DMS 273 (cell line): ENCODE data around the gene NEUROG1.
"Not testable (repeated sequence)": the region's sequence is repeated elsewhere in the genome, so short reads cannot be mapped to it uniquely, and the experiment has no call there.

ENCODE experiments used
- DNase-seq: peaks from one replicate; lab custom pipeline; 2025; ENCODE audit not compliant: unreplicated experiment; lab: John Stamatoyannopoulos, UW

The NEUROG1 gene

DNA sequence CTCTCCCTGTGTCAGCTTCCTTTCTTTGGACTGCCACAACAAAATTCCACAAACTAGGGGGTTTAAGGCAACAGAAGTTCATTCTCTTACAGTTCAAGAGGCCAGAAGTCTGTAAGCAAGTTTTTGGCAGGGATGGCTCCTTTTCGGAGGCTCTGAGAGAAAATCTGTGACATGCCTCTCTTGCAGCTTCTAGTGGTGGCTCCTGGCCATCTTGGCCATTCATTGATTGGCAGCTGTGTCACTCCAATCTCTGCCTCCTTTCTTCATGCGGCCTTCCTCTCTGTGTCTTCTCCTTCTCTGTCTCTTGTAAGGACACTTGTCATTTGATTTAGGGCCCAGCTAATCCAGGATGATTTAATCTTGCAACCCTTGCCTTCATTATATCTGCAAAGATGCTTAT is 2.0 kb upstream of the NEUROG1 start:
- DNase-seq: no peak

DNA sequence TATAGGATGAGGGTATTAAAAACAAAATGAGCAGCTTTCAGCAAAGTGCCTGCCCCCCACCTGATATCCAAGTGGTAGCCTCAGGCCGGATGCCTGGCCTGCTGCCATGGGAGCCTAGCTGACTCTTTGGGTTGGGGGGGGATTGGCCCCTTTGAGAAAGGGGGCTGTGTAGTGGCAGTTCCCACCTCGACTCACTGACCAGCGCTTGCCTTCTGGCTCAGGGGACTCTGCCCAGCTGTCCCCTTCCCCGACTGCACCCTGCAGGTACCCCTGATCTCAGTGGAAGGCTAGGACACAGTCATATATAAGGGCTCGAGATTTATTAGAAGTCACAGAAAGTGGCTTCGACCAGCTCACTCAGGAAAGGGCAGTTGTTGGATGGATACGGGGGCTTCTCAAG is 1.5 kb upstream of the NEUROG1 start:
- DNase-seq: no peak

DNA sequence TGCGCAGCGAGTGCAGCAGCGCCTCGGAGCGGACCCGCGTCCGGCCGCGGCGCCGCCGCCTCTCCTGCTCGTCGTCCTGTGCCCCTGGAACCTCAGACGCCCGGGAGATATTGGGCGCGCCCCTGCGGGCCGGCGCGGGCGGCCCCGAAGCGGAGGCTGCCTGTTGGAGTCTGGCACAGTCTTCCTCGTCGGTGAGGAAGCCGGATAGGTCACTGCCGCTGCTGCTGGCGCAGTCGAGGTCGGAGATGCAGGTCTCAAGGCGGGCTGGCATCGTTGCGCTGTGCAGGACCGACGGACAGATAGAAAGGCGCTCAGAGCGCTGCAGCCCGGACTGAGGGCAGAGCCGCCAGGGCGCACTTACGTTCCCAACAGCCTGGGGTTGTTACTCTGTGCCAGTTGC is 344 bp downstream of the NEUROG1 start:
- peak; percentile 69 for DNase-seq

DNA sequence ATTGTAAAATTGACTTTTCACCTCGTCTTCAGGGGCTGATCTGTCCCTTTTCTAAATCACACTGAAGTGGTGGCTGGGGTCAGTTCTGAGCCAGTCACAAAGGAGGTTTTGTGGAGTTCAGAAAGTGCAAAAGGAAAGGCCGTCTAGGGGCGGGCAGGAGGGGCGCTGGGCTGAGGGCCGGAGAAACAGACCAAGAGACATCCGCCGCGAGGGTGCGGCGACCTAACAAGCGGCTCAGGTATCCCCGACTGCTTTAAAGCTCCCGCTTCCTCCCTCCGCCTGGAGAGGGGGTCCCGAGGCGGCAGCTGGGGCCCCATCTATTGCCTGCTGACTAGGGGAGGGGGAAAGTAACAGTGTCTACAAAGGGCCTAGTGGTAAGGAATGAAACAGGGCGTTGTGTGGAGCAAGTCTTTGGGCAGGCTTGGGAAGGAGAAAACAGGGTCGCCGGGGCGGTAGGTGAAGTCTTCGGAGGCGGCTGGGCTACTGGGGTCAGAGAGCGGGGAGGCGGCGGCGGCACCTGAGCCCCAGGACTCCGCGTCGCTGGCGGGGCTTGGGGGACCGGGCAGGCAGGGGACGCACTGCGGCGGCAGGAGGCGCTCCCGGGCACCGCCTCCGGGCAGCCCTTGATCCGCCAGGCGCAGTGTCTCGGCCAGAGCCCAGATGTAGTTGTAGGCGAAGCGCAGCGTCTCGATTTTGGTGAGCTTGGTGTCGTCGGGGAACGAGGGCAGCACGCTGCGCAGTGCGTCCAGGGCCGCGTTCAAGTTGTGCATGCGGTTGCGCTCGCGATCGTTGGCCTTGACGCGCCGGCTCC is 950 bp downstream of the NEUROG1 start:
- no peak for DNase-seq

DNA sequence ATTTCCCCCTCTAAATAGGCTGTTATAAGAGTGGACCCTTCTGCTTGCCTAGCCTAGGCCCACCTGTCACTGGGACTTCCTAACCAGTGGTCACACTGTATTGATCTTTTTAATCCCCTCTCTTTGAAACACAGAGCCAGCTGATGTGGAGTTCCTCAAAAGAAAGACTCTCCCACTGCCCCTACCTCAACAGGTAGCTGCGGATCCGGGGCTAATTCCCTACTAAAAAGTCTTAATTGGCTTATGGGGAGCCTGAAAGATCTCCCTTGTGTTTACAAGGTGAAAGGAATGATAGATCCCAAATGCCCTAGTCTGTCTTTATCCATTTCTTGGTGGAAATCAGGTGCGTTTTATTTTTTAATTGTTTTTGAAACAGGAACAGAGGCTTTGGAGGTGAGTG is 2.0 kb downstream of the NEUROG1 start:
- no peak for DNase-seq

DNA sequence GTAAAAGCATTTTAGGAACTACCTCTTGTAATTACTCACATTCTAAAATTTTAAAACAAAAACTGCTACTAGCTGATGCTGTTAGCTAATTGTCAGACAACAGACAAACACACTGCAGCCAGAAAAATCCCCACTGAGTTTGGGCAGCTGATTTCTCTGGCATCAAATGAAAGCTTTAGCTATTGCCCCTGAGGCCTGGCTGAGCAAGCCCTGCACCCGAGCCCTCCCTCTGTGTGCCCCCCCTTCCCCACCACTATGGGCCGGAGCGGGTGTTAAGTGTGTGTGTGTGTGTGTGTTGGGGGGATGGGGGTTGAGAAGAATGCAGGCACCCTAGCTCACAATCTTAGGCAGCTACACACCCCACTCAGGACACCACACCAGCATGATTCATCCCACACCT is 2.4 kb downstream of the NEUROG1 start:
- DNase-seq: no peak

DNA sequence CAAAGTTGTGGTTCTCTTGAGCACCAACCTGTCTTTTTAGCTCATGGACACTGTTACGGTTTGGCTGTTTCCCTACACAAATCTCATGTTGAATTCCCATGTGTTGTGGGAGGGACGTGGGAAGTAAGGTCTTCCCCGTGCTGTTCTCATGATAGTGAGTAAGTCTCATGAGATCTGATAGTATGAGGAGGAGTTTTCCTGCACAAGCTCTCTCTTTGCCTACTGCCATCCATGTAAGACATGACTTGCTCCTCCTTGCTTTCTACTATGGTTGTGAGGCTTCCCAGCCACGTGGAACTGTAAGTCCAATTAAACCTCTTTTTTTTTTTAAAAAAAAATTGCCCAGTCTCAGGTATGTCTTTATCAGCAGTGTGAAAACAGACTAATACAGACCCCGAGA is 6.2 kb downstream of the NEUROG1 start:
- not testable (repeated sequence) for DNase-seq

DNA sequence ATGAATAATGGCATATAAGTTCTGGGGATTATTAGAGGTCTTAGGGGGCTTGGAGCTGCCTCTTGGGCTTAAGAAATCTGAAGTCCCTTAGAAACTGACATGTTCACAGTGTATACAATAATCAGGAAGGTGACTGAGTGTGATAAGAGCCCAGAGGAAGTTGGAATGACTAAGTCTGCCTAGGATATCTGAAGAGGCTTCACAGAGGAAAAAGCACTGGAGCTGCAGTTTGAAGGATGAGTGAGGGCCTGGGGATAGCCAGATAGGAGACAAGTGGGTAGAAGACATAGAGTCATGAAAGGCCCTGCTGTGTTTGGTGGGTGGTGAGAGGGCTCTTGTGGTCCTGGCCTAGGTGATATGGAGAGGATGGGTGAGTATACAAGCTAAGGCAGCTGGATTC is 8.8 kb downstream of the NEUROG1 start:
- DNase-seq: no peak

DNA sequence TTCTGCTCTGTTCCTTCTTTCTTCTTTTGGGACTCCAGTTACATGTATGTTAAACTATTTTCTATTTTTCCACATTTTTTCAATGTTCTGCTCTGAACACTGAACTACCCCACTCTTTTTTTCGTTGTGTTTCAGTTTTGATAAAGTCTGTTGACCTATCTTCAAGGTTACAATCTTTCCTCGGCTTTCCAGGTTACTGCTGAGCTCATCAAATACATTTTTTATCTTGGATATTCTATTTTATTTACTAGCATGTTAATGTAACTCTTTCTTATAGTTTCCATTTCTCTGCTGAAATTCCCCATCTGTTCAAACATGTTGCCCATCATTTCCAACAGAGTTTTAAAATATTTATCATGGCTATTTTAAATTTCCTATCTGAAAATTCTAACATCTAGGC is 13.8 kb downstream of the NEUROG1 start:
- no peak for DNase-seq

DNA sequence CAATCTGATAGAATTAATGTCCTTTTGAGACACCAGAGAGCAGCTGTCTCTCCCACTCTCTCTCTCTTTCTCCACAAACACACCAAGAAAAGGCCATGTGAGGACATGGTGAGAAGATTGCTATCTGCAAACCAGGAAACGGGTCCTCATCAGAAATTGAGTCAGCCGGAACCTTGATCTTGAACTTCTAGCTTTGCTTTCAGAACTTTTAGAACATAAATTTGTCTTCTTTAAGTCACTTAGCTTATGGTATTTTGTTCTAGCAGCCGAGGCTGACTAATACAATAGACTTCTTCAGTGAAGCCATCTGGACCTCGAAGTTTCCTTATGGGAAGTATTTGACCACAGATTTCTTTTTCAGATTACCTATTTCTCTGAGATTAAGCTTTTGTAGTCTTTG is 18.1 kb downstream of the NEUROG1 start:
- no peak for DNase-seq

DNA sequence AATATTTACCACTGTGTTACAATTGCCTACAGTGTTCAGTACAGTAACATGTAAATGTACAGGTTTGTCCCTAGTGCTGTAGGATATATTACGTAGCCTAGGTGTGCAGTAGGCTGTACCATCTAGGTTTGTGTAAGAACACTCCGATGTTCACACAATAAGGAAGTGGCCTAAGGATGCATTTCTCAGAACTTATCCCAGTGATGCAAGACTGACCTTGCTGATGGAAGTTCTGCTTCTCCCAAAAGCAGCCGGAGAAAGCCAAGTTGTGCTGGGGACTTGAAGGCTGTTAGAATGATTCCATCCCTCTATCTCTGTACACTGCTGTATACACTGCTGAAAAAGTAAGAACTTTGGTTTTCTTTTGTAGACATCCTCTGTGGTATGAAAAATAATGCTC is 21.6 kb downstream of the NEUROG1 start:
- DNase-seq: no peak

DNA sequence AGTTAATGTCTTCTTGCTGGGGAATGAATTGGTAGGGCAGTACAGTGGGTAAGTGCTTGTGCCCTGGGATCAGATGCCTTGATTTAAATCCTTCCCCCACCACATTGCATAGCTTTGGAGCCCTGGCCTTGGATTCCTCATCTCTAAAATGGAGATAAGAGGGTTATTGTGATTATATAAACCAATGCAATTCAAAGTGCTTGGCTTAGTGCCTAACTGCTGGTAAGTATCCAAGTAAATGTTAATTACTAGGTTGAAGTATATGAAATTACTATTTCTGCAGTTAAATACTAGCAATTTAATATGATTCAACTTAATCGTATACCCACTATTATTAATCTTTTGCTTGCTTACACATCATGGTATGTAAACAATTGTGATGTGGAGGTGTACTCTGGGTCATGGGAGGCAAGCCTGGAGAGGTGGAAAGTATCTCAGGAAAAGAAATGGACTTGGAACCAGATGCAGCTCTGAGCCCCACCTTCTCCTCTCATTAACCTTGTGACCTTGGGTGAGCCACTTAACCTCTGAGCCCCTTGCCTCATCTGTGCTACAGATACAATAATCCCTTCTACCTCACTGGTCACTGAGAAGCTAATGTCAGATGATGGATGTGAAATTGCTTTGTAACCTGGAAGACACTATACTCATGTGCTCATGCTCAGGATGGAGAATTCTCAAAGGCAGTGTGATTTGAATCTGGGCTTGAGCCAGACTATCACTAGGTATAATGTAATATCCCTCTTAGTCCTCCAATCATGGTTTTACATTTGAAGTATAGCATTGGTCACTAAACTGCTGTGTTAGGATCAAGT is 23.8 kb downstream of the NEUROG1 start:
- peak; percentile 35 for DNase-seq

DNA sequence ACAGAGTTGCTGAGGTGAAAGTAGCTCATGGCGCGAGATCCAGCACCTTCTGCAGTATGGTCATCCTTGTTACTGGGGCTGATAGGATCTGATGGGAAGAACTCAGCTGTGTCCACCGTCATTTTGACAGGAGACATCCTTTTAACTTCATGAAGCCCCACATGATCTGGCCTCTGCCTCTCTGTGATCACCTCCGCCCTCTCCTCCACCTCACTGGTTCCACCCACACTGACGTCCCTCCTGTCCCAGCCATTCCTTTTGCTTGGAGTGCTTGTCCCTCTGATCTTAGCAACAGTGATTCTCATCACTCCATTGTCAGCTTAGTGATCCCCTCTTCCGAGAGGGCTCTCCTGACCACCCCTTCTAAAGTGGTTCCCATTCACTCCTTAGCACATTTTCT is 25.8 kb downstream of the NEUROG1 start:
- DNase-seq: no peak

DNA sequence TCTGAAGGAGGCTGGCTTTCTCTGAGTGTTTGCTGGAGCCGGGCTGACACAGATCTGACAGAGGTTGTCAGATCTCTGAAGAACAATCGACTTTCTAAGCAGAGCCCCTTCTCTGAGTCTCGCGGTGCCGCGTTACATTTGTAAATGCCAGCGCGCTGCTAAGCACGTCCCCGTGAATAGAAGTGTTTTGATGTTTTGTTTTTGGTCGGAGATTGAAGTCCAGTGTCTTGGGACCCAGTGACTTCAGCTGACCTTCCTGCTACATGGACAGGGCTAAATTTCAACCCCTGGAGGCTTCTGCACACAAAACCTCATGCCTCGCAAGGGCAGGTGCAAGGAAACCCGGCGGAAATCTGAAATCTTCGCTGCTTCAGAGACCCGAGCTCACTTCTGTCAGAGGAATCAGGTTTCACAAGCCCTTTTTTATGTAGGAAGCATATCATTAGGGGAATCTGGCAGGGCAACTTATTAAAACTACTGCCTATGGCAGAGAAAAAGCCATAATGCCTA is 27.2 kb downstream of the NEUROG1 start:
- DNase-seq: peak; percentile 74

DNA sequence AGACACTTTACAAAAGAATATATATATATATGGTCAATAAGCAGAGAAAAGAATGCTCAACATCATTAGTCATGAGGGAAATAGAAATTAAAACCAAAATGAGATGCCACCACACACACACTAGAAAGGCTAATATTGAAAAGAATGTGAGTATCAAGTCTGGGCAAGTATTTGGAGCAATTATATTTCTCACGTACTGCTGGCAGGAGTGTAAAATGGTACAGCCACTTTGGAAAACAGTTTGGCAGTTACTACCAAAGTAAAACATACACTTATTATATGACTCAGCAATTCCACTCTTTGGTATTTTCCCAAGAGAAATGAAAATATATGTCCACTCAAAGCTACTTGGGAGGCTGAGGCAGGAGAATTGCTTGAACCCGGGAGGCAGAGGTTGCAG is 29.8 kb downstream of the NEUROG1 start:
- peak; percentile 56 for DNase-seq

DNA sequence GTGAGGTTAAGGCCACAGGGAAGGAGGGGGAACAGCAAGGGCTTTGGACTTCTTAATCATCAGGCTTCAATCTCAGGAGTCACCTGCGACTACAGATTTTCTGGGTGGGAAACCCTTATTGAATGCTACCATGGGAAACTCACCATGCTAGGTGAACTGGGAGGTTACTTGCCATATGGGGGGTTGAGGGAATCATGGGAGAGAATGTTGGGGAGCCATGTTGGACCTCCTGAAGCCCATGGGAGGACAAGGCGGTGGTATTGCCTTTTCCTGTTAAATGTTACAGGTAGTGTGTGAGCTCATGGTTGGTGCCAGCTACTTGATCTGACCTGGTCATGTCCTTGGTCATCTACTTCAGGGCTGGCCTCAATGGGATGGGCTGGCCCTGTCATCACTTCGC is 31.4 kb downstream of the NEUROG1 start:
- no peak for DNase-seq

DNA sequence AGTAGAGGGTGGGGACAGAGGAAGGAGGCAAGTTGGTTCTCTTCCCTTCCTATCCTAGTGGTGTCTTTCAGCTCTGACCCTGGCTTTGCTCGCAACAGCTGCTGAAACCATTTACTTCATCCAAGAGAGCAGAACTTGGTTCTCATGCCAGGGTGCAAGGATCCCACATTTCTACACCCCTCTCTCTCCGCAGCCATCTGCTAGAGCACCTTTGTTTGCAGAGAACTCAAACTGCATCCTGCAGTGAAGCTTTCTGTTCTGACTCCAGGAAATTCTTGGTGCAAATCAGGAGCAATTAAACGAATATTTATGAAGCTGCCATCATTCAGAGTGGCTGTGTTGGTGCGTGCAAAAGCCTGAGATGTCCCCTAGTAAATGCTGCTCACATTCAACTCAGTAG is 31.9 kb downstream of the NEUROG1 start:
- peak; percentile 29 for DNase-seq

DNA sequence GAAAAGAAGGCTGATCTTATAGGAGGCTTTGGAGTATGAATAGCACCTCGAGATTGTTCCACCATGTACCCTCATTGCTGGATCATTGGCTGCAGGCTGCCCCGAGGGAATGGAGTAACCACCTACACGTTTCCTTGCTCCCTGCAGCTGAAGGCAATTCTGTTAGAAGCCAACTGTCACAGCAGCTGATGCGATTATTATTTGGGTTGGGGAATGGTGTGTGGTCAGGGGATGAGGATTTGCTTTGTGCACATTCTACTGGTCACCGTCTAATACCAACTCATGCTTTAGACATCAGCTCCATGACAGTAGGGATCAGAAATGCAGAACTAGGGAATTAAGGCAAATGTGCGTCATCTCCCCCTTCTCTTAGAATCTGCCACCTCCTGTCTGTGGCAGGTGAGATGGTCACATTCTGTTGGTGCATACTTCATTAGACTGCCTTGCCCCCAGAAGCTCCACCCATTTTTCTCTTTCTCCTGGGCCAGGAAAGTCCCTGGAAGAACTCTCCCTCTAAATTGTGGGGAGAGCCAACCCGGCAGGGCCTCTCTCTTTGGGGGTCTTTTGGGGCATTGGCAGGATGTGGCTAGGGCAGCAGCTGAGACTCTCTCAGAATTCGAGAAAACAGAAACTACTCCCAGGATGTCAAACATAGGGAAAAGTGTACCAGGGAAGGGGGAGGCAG is 32.8 kb downstream of the NEUROG1 start:
- peak; percentile 31 for DNase-seq

DNA sequence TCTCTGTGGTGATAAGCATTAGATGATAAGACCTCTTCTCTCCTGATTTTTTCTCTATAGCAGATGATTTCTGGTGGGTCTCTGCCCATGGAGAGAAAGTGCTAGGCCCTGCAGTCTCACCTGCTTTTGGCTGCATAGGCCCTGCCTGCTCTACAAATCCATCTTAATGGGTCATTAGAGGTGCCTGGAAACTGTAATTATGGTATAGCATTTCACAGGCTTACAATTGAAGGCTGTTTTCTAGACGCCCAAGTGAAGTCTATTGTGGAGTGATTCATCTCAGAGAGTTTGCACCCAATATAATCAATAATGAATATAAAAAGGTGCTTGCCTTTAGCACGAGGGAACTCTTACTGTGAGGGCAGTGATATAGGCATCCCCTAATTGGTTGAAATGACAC is 33.8 kb downstream of the NEUROG1 start:
- no peak for DNase-seq

DNA sequence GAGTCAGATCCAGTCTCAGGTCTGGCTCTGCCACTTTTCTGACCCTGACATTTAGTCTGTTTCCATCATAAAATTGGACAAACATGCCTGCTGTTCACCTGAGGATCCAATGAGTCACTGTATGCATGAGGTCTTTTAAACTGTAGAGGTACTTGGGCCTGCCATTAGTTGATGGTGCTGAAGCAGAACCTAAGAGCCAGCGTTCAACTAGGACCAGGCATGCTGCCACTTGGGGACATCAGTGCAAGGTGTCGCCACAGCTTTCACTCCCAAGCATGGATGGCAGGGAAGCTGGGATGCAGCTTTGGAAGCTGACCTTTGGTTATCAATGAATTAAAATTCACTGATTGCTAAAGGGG is 37.1 kb downstream of the NEUROG1 start:
- no peak for DNase-seq

DNA sequence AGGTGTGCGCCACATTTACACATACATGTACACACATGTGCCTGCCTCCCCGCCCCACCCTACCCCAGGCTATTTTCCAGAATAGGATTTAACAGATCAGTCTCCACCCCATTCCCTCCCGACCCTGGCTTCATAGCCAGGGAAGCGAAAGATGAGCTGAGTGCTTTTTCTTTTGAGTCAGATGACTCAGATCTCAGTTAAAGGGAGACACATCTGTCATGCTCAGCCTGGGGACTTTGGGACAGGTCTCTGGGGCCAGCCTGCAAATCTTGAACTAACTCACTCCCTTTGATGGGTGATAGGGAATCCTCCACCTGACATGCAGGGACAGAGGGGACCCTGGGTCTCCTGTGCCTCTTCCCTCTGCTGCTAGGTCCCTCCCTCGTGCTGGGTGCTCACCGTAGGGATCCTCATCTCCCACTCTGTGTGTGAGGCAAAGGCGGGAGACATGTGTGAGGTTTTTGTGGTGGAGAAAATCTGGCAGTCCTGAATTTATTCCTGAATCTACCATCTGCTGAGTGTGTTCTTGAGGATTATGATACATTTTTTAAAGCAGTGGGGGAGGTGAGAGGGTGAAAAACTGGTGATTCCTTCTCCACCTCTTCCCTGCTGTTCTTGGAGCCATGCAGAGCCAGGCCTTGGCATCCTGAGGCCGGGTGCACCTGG is 37.7 kb downstream of the NEUROG1 start:
- peak; percentile 93 for DNase-seq
